Vagina (tissue), 2 donors: ENCODE measurements around the gene SPINK7.

ENCODE experiments used
- CTCF ChIP-seq, 3 experiments: fragments of 450-650 bp in 2 of 3; fragments of 200-600 bp in 1 of 3; sonication (generic) in 1 of 3; IDR thresholded peaks; one replicate each; pipeline ENCODE4 v1.5.1; 2017 to 2019; ENCODE audit warnings: antibody characterized with exemption in 3 of 3, mild to moderate bottlenecking in 2 of 3, moderate library complexity in 2 of 3
- POLR2A ChIP-seq, 2 donors: fragments of 450-650 bp; IDR thresholded peaks; one replicate each; pipeline ENCODE4 v1.6.1; 2017; ENCODE audit warnings: antibody characterized with exemption in 2 of 2, mild to moderate bottlenecking in 2 of 2, moderate library complexity in 2 of 2
- POLR2AphosphoS5 ChIP-seq, 2 donors: sonication (generic); formaldehyde crosslinking; IDR thresholded peaks; one replicate each; pipeline ENCODE4 v1.9.0; 2017; ENCODE audit warnings: antibody characterized with exemption in 2 of 2, mild to moderate bottlenecking in 2 of 2, low read depth in 1 of 2; ENCODE audit not compliant: insufficient read depth in 1 of 2

- TF ChIP-seq POLR2A (IDR thresholded peaks at IDR 0.05) = no peak
- TF ChIP-seq POLR2AphosphoS5 (IDR thresholded peaks at IDR 0.05; ENCODE audit: insufficient read depth in 1 of 2, low read depth in 1 of 2) = no peak
- no peak for TF ChIP-seq CTCF (IDR thresholded peaks at IDR 0.05)
Observed at GRCh38 chr5:148312153-148312552, at the start of gene SPINK7.
